GM19043 (cell line): Measurements from ENCODE around the gene TOR4A.

Experiments used
- ATAC-seq: cut with Tn5 transposase; IDR thresholded peaks from one replicate; pipeline ENCODE4 v1.9.1; 2021; ENCODE audit warnings: low read depth; ENCODE audit not compliant: unreplicated experiment

The TOR4A gene

GRCh38 chr9:137304383-137305059, 27.0 kb downstream of the TOR4A start:
- no peak for ATAC-seq

GRCh38 chr9:137305060-137305797, 27.7 kb downstream of the TOR4A start:
- no peak for ATAC-seq

DNA sequence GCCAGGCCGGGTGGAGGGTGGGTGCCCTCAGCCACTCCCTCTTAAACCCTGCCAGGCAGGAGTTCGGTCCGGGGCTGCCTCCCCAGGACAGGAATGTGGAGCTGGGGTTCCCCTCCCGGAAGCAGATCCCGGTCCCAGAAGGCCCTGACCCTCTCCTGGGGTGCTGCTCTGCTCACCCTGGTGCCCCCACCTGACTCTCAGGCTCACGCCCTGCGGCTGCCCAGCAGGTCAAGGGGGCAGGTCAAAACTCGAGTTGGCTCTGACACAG, 28.2 kb downstream of the TOR4A start:
- no peak for ATAC-seq

DNA sequence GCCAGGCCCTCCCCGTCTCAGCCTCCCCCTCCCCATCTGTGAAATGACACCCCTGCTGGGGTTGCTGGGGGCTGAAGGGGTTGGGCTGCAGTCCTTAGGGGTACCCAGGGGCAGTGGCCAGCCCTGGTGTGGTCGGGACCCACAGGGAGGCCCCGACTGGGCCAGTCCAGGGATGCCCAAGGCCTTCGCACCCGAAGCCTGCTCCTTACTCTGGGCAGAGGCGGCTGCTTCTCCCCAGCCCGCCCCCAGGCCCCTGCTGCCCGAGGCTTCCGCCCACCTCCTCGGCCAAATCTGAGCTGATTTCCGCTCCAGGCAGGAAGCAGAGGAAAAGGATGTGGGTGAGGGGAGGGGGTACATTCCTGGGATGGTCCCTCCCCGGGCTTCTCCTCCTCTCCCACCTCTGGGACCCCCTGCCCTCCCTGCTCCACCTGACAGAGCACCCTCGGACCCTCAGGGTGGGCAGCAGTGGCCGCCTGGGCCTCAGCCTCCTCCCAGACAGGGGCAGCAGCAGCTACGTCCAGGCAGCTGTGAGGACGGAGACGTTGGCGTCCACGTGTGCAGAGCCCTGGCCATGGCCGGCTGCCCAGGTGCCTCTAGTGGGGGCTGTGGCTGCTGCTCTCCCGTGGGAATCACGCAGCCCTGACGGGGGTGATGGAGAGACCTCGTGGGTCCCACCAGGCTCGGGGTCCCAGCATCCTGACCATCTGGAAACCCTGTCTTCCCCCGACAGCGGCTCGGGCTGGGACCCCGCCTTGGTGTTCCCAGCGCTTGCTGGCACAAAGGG, 28.7 kb downstream of the TOR4A start:
- no peak for ATAC-seq

- no peak for ATAC-seq
Observed at GRCh38 chr9:137306850-137307254, 29.3 kb downstream of the TOR4A start.

DNA sequence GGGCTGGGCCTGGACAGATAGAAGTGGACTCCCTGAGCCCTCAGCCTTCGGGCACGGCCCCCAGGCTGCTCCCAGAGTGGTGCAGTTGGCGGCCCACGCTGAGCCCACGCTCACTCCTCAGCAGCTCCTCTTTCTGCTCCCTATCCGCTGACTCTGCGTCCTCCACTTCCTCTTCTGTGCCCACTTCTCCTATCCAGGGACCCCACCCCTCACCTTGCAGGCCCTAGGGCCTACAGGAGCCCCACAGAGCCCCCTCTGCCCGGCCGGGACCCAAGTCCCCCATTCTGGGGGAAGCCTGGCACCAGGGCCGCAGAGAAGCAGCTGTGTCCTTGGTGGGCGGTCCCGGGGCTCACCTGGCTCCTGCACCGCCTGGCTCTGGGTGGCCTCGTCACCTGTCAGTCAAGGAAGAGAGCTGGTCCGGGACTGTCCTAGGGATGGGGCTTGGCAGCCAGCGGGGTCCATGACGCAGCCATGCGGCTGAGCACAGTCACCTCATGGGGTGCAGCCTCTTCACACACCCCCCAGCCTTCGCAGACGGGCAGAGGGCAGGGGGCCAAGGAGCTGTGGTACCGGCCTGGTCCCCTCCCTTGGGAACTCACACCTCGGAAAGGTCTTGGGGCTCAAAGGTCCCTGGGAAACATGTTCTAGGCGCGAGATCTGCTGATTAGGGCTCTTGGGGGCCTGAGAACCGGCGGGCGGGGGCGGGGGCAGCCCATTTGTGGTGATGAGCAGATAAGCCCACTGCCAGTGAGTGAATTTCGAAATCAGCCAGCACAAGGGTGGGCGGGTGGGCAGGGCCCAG, 29.9 kb downstream of the TOR4A start:
- no peak for ATAC-seq

GRCh38 chr9:137308057-137308619, 30.6 kb downstream of the TOR4A start:
- no peak for ATAC-seq

- no peak for ATAC-seq
Observed at GRCh38 chr9:137309368-137310188, 32.1 kb downstream of the TOR4A start.

DNA sequence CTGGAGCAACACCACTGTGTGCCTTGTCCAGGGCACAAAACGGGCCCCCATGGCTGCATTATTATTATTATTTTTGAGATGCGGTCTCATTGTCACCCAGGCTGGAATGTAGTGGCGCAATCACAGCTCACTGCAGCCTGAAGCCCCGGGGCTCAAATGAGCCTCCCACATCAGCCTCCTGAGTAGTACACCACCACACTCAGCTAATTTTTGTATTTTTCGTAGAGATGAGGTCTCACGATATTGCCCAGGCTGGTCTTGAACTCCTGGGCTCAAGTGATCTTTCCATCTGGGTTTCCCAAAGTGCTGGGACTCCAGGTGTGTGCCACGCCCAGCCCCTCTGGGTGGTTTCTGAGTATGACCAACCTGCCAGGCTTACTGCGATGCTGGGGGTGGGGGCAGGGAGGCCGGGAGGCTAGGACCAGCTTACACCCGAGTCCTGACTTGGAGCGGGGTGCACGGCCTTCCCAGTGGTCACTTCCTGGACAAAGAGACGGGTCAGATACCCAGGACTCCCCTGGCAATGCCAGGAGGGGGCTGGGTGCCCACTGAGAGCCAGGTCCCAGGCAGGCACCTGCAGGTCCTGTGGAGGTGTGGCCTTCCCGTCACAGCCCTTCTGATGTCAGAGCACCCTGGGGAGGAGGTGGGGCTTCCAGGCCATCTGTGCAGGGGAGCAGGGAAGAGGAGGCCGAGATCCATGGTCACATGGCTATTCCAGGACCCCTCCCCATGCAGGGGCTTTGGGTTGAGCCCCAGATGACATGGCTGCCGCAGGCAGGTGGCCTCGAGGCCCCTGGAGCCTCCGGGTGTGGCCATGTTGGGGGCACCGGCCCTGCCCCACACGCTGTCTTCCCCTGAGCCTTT, 32.9 kb downstream of the TOR4A start:
- ATAC-seq, result no peak

GRCh38 chr9:137311171-137311985, 33.9 kb downstream of the TOR4A start:
- ATAC-seq, result no peak

GRCh38 chr9:137311986-137312851, 34.7 kb downstream of the TOR4A start:
- no peak for ATAC-seq

- ATAC-seq, result no peak
Observed at GRCh38 chr9:137312852-137313325, 35.4 kb downstream of the TOR4A start.

DNA sequence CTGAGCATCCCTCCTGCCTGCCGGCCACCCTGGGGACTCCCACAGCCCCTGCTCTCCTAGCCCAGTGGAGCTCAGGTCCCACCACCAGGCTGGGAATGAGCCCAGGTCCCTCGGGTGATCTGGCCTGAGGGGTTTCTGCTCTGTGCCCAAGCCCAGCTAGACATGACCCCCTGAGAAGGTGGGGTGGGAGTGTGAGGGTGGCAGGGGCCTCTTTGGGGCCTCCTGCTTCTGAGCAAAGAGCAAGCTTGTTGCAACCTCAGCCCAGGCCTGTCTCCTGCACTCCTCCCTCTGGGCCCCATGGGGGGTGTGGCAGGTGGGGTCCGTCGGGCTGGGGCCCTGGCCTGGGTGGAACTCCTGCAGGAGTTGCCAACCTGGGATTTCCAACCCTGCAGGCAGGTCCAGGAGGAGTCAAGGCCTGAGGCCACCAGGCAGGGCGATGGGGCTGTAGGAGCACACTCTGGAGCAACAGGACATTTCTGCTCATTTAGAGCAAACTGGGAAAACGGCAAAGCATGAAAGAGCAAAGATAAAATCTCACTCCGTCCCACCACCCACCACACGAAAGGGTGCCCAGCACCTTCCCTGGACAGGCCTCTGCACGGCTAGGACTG, 35.9 kb downstream of the TOR4A start:
- no peak for ATAC-seq

- ATAC-seq, result no peak
Observed at GRCh38 chr9:137313956-137314560, 36.5 kb downstream of the TOR4A start.

DNA sequence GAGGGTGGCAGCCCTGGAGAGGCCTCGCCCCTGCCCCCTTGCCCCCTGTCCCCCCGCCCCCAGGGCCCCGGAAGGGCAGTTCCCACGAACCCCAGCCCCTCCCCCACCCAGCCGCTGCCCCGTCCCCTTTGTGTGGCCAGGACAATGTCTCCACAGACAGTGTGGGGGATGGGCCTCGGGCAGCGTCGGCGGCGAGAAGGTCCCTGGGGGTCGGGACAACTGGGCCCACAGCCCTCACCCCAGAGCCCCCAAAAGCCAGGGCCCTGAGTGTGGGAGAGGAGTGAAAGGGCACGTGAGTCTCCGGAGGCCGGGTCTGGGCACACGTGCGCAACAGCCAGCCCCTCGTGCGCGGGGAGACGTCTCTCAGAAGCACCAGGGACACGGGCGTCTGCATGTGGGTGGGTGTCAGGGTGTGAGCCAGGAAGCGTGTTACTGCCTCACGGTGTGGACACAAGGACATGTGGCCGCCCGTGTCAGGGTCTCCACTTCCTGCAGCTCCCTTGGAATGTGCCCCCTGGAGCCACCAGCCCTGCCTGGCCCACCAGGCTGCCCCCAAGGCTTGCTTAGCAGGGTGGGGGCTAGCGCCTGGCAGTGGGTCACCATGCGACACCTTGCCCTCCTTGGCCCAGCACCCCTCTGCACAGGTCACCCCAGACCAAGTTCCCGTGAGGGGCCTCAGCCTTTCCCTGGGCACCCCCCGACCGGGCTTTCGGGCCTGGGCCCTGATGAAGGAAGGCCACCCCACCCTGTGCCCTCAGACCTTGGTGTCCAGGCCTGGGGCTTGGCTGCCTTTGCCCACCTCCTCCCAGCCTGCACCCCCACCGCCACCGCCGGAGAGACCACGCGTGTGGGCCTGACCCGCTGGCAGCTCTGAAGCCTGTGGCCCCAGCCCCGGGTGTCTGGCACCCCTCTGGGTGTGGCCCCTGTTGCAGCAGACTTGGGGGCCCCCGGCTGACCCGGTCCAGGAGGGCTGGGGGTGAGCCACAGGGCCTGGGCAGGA, 37.3 kb downstream of the TOR4A start:
- no peak for ATAC-seq
